NCI-H2107 treated with DMSO at 0.1 percent for 48 hours (cell line): ENCODE measurements around the gene LCAT.
"Not testable (repeated sequence)": the region's sequence is repeated elsewhere in the genome, so short reads cannot be mapped to it uniquely, and the experiment has no call there.

Experiments
- DNase-seq: peaks from one replicate; lab custom pipeline; 2025; ENCODE audit not compliant: unreplicated experiment; lab: John Stamatoyannopoulos, UW

The LCAT gene

GRCh38 chr16:67943619-67944504, at the start of gene LCAT:
LCAT (minus strand) TSS chr16:67944120; CDS start chr16:67944101, 19 bp downstream.
- no peak for DNase-seq

DNA sequence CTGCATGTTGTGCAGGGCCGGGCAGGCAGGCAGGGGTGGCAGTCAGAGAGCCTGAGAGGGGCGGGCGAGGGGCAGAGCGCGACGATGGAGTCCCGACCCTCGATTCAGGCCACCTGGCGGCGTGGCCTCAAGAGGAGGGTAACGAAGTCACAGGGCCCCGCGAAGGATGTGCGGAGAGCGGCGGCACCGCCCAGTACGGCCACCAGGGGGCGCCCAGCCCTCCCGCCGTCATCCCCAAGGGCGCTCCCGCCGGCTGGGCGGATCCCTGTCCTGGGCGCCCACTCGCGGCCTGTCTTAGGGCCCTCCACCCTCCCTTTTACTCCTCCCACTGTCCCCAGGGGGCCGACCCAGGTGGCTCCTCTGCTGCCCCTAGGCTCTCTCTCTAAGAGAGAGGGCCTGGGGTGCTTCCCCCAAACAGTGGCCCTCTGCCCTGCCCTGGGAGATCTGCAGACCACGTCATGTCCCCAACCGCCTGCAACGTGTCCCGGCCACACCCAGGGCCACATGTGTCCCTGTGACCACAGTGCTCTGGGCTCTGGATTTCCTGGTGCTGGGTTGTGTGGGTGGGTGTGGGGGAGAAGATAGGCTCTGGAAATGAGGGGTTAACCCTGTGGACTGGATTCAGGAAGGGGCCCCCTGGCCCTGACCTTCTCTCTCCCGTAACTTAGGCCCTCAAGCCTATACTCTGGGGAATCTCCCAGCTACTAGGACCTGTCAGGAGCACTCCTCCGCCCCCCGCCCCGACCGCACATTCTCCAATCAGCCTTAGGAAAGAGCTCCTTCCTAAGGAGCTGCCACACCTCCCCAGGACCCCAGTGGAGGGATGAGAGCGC, 49.5 kb upstream of the LCAT start:
- peak; percentile 22 for DNase-seq

- no peak for DNase-seq
These were observed 48.8 kb upstream of the LCAT start for GRCh38 chr16:67992661-67993206.

DNA sequence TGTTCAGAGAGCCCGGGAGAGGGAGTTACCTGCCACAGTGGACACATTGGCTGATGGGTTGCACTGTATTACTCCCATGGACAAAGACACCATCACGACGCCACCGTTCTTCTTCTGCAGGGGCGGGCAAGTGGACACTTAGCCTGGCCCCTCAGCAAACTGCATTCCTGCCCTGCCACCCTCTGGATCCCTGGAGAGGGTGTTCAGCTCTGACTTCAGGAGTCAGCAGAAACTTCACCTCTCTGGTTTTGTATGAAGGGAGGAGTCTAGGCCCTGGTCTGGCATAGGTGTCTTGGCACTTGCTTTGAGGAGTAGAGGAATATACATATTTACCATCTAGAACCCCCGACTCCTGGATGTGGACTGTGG, 46.1 kb upstream of the LCAT start:
- DNase-seq, result no peak

- DNase-seq, result no peak
These were observed 45.5 kb upstream of the LCAT start for GRCh38 chr16:67989322-67990017.

DNA sequence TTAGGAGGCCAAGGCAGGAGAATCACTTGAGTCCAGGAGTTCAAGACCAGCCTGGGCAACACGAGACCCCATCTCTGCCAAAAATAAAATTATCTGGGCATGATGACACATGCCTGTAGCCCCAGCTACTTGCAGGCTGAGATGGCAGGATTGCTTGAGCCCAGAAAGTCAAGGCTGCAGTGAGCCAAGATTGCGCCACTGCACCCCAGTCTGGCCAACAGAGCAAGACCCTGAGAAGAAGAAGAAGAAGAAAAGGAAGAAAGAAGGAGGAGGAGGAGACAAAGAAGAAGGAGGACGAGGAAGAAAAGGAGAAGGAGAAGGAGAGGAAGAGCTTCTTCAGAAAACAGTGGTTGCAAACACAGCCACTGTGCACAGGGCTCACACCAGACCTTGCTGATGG, 44.8 kb upstream of the LCAT start:
- no peak for DNase-seq

GRCh38 chr16:67987460-67988160, 43.7 kb upstream of the LCAT start:
- DNase-seq, result no peak

GRCh38 chr16:67986949-67987348, 43.0 kb upstream of the LCAT start:
- DNase-seq, result no peak

GRCh38 chr16:67982011-67982696, 38.2 kb upstream of the LCAT start:
- DNase-seq, result no peak

- no peak for DNase-seq
These were observed 36.2 kb upstream of the LCAT start, which contains the start of gene DPEP3 for GRCh38 chr16:67979955-67980678. DPEP3 (minus strand) TSS chr16:67980499; CDS start chr16:67980380, 119 bp downstream.

GRCh38 chr16:67977469-67978227, 33.7 kb upstream of the LCAT start:
- DNase-seq, result no peak

DNA sequence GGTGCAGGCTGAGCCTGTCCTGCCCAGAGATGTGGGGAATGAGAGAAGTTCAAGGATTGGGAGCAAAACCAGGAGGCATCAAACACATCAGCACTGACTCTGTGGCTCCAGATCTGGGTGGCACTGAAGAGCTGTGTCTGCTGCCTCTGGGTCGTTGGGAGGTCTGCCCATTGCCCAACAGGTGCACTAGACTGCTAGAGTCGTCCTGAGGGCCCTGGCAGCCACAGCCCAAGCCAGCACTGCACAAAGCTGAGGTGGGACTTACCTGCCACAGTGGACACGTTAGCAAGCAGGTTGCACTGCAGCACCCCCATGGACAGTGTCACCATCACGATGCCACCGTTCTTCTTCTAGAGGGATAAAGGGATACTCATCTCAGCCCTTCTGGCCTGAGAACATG, 33.1 kb upstream of the LCAT start:
- no peak for DNase-seq

DNA sequence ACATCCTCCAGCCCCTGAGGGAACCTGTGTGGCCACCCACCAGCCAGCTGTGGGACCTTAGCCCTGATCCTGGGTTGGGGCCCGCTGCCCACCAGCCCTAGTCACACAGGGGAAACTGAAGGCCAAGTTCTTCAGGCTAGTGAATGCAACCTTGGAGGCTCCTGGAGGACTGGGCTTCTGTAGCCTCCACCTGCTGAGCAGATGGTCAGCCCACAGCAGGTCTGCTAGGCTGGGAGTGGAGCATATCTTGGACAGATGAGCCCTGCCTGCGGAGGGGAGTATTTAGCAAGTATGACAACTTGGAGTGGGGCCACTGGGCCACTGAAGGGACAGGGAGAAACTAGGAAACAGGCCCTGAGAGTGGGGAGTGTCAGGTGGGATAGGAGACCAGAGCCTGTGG, 32.3 kb upstream of the LCAT start:
- DNase-seq, result no peak

DNA sequence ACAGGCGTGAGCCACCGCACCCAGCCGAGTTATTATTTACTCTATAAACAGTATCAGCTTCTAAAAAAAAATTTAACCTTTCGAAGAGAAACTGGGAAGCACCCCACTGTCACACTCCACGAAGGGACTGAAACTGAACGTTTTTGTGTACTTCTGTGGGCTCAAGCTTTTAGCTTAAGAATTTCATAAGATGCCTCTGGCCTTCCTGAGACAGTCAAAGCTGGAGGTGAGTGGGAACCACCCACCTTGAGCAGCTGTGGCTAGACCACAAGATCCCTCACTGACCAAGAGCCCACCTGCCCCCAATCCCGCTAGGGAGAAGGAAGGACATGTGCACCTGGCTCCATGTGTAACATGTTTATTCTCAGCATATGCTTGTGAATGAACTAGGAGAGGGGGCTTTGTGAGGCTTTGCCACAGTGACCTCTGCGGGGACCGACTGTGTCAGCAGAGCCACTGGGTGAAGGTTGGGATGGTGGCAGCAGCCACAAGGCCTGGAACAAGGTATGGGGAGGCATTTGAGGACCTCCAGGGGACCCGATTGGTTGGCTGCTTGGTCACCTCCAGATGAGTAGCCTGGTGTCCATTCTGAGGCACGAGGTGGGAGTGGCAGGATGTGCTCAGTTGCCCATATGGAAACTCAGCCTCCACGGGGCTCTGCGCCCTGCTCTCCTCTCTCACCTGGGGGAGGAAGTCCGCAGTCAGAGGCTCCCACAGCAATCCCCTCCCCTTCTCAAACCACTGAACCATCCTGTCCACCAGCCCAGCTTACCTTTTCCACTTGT, 31.6 kb upstream of the LCAT start:
- DNase-seq, result no peak

GRCh38 chr16:67972285-67972684, 28.4 kb upstream of the LCAT start:
- DNase-seq, result not testable (repeated sequence)

- no peak for DNase-seq
These were observed 27.2 kb upstream of the LCAT start for GRCh38 chr16:67971111-67971510.

DNA sequence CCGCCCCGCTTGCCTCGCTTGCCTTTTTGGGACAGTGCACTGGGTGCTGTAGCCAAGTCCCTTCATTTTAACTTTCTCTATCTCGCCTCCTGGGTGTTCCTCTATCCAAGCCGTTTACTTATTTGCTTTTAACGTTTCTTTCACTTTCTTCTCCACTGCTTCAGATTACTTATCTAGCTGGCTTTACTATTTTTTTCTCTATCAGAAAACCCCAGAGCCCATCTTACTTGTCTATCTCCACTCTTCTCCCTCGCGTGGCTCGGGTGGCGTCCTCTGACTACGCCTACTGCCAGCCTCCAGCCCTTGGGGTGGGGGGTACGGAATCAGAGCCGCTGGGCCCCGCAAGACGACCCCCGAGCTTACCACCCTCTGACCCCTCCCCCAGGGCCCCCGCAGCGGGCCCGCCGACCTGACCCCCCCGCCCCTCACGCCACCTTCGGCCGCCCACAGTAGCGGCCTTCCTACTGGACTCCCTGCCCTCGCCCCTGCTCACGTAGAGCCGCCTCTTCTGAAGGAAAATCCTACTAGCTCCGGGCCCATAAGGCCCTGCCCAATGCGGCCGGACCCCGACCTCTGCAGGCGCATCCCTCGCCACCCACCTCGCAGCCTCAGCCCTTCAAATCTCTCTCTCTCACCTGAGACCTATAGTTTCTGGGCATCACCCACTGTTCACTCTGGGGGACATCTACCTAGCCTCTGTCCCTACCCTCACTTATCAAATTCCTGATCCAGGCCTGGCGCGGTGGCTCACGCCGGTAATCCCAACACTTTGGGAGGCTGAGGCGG, 25.5 kb upstream of the LCAT start:
- DNase-seq, result no peak
